GM12865 (cell line): ENCODE data around the gene ISYNA1.

ENCODE experiments used
- DNase-seq: peaks from one replicate; pipeline ENCODE4 v3.0.0; 2010; ENCODE audit warnings: low read depth
- H3K4me3 ChIP-seq: 2 replicates; pipeline ENCODE4 v1.5.1; 2011; ENCODE audit warnings: mild to moderate bottlenecking, low read depth, low read length, control low read depth
- TF ChIP-seq, protein P1 (sequence below): IDR thresholded peaks from 2 replicates; pipeline ENCODE4 v1.5.1; 2011; ENCODE audit warnings: low read length, control low read depth, low read depth, inconsistent platforms; ENCODE audit not compliant: insufficient read depth; ENCODE audit errors: missing control alignments

Gene ISYNA1

GRCh38 chr19:18478545-18479311 is 40.8 kb upstream of the ISYNA1 start:
- TF ChIP-seq, protein P1, sequence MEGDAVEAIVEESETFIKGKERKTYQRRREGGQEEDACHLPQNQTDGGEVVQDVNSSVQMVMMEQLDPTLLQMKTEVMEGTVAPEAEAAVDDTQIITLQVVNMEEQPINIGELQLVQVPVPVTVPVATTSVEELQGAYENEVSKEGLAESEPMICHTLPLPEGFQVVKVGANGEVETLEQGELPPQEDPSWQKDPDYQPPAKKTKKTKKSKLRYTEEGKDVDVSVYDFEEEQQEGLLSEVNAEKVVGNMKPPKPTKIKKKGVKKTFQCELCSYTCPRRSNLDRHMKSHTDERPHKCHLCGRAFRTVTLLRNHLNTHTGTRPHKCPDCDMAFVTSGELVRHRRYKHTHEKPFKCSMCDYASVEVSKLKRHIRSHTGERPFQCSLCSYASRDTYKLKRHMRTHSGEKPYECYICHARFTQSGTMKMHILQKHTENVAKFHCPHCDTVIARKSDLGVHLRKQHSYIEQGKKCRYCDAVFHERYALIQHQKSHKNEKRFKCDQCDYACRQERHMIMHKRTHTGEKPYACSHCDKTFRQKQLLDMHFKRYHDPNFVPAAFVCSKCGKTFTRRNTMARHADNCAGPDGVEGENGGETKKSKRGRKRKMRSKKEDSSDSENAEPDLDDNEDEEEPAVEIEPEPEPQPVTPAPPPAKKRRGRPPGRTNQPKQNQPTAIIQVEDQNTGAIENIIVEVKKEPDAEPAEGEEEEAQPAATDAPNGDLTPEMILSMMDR = no peak
- peak; percentile 88 for DNase-seq
- no peak overlapping the region for H3K4me3 ChIP-seq

DNA sequence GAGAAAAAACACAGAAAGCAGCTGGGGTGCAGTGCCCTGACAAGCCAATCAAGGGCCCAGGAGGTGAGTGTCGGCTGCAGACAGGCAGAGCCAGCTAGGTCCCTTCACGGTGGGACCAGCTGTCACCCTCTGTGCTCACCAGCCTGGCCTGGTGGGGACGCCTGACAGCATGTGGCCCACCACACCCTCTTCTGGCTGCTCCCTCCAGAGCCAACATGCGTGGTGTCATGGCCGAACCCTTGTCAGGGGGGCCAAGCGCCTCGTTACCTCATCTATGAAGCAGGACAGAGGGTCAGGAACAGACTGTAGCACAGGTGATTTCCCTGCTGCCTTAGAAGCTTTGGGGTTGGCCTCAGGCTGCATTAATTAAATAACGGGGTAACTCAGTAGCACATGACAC is 40.0 kb upstream of the ISYNA1 start:
- TF ChIP-seq, protein P1 = no peak
- H3K4me3 ChIP-seq = no peak overlapping the region
- no peak for DNase-seq

DNA sequence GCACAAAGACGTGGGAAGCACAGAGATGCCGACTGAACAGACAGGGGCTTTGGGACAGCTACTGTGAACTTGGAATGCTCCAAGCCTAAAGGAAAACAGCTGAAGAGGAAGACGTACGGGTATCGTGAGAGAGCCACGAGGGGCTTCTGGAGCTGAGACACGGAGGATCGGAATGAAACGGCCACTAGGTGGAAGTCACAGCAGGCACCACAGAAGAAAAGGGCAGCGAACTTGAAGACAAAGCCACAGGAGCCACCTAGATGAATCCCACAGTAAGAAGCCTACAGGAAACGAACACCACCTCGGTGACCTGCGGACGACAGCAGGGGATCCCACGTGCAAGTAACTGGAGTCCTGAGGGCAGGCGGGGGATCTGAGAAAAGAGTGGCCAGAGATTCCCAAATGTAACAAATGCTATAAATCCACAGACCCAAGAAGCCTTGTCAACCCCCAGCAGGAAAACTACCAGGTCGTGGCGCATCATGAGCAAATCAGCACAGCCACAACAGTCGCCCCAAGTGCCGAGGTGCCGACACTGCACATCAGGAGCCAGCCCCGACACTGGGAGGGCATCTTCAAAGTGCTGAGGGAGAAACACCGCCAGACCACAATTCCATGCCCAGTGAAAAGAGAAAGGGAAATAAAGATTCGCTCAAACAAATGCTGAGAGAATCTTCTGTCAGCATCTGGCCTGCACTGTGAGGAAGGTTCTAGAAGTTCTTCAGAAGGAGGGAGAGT is 39.3 kb upstream of the ISYNA1 start:
- no peak for DNase-seq
- TF ChIP-seq, protein P1 = no peak
- no peak overlapping the region for H3K4me3 ChIP-seq

DNA sequence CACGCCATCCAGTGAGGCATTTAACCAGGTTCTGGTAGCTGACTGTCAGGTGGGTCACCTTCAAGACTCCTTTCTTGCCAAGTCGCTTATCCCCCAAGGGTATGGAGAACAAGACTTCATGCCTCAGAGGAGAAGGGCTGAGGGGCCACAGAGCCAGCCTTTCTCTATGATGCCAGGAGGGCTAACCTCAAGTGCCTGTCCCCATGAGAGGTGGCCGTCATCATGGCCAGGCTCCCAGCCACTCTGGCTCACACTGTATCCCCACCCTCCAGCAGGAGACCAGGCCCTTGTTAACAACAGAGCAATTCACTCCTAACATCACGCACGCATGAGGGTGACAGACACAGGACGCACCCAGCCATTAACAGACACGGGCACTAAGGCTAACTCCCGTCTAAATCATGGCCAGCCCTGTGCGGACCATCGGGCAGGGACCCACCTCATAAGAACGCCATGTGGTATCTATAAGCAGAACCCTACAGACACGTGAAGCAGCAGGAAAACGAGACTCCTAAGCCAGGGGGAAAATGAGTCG is 38.6 kb upstream of the ISYNA1 start:
- no peak overlapping the region for H3K4me3 ChIP-seq
- TF ChIP-seq, protein P1 = no peak
- DNase-seq = no peak

GRCh38 chr19:18475762-18476331 is 37.9 kb upstream of the ISYNA1 start:
- TF ChIP-seq, protein P1 = no peak
- H3K4me3 ChIP-seq = no peak overlapping the region
- DNase-seq = no peak

- H3K4me3 ChIP-seq = no peak overlapping the region
Measured at GRCh38 chr19:18475004-18475453, 37.1 kb upstream of the ISYNA1 start.

More at GRCh38 chr19:18475004-18475453, 37.1 kb upstream of the ISYNA1 start:
- DNase-seq = peak; percentile 24
- TF ChIP-seq, protein P1 = no peak
